ENCODE data around the gene SNX2.

SNX2 gene

DNA sequence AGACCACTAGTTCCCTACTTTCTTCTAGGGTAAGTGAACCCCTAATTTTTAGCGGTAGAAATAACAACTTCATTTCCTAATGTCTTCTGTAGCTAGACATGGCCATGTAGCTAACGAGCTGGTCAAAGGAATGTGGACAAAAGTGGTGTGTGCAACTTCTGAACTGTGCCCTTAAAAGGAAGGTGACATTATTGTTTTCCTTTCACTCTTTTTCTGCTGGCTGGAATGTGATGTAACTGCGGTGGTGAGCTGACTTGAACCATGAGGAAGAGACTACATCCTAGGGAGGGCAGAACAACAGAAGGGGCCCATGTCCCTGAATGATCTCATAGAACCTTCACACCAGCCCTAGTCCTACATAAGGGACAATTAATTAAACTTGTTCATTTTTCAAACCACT, 1.3 kb upstream of the SNX2 start:
- no peak for DNase-seq

DNA sequence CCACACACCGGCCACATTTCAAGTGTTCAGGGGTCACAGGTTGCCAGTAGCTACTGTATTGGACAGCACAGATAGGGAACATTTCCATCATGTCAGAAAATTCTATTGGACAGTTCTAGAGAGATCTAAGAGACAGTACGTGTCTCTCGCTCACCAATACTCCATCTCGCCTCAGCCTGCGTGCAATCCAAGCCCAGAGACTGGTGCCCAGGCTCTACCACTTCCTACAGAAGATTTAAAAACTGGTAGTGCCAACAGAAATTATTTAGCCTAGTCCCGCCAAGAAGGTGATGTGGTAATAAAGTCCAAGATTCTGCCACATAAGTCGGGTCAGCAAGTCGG, 390 bp upstream of the SNX2 start:
- no peak for DNase-seq

DNA sequence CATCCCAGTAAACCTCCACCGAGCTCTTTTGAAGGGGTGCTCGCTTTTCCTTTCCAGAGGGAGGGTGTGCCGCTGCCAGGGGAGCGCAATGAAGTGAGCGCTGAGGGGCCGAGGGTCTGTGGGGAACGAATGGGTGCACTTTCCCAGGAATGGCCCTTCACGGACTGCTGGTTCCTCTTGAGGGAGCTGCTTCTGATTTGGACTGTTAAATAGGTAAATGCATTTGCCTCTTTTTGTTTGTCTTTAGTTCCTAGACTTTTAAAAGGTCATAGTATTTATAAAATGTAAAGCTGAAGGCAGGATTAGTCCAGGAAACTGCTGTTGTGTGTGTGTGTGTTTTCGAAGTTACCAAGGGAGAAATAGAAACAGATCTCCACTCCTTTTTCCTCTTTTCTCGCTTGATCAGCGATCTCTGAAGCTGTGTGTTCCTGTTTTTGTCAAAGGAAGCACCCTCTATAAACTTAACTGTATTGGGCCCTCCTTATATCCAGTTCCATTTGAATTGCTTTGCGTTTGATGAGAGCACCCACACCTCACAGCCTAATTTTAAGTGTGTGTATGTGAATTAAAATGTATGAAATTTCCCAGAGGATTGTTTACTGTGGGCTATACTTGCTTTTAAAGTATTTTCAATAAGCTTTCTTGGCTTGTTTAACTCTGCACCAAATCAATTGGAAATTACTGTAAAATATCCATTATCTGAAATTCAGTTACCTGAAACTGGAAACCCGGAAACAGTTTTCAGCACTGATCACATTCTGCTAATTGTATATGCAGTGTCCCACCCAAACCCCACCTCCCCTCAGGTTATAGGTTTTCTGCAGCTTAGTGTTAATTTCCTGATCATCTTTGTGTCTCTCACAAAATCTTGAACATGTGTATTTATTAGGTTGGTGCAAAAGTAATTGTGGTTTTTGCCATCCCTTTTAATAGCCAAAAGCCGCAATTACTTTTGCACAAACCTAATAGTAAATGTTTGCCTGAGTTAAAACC, 966 bp downstream of the SNX2 start:
- peak; percentile 64 for DNase-seq

DNA sequence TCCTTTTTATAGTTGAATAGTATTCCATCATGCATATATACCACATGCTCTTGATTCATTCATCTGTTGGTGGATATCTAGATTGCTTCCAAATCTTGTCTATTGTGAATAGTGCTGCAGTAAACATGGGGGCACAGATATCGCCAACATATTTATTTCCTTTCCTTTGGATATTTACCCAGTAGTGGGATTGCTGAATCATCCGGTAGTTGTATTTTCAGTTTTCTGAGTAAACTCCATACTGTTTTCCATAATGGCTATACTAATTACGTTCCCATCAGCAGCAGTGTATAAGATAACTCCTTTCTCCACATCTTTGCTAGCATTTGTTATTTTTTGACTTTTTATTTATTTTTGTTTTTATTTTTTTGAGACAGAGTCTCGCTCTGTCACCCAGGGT, 3.3 kb downstream of the SNX2 start:
- DNase-seq: no peak

DNA sequence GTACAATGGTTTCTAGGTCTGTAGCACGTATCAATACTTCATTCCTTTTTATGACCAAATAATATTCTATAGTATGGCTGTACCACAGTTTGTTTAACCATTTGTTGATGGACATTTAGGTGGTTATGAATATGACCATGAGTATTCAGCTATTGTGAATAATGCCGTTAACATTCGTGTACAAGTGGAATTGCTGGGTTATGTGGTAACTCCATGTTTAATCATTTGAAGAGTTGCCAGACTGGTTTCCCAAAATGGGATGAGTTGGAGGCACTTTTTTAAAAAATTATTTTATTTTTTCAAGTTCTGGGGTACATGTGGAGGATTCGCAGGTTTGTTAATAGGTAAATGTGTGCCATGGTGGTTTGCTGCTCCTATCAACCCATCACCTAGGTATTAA, 4.6 kb downstream of the SNX2 start:
- no peak for DNase-seq

DNA sequence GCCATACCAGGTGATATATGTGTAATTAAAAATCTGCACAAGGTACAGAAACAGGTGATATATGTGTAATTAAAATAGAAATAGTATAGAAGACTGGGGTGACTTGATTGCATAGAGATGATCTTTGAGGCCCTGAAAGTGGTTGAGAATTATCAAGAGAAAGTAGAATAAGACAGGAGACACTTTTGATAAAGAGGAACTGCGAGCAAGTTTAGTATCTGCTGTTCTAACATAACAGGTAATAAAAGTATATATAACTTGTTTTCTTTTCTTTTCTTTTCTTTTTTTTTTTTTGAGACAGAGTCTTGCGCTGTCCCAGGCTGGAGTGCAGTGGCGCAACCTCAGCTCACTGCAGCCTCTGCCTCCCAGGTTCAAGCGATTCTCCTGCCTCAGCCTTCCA, 5.4 kb downstream of the SNX2 start:
- DNase-seq: no peak

DNA sequence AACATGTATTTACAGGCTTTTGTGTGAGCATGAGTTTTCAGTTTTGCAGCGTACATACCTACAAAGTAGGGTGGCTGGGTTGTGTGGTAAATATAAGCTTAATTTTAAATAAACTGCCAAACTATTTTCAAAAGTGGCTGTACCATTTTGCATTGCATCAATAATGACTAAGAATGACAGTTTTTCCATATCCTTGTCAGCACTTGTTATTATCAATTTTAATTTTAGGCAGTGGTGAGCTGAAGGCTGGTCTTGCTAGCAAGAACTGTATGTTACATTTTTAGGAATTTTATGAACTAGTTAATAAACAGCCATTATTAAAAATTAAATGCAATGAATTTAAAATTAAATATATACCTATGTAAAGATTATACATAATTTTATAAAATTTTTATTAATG, 6.6 kb downstream of the SNX2 start:
- DNase-seq: no peak

DNA sequence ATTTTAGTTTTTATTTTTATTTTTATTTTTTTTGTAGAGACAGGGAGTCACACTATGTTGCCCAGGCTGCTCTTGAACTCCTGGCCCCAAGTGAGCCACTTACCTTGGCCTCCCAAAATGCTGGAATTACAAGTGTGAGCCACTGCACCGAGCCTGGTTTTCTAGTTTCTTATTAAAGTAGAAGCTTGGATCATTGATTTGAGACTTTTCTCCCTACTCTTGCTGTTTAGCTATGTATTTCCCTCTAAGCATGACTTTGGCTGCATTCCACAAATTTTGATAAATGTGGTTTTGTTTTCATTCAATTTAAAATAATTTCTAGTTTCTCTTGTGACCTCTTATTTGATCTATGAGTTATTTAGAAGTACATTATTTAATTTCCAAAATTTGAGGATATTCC, 10.4 kb downstream of the SNX2 start:
- DNase-seq: no peak

DNA sequence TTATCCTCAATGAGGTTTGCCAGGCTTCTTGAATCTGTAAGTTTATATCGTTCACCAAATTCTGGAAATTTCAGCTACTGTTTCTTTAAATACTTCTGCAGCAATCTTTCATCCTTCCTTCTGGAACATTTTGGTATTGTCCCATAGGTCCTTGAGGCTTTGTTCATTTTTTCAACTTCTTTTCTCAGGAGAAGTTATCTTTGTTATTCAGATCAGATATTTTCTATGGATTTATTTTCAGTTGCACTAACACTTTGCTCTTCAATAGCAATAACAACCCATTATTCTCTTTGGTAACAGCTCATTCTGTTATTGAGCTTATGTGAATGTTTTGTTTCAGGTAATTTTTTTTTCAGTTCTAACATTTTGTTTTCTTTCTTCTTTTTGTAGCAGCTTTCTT, 13.5 kb downstream of the SNX2 start:
- no peak for DNase-seq

DNA sequence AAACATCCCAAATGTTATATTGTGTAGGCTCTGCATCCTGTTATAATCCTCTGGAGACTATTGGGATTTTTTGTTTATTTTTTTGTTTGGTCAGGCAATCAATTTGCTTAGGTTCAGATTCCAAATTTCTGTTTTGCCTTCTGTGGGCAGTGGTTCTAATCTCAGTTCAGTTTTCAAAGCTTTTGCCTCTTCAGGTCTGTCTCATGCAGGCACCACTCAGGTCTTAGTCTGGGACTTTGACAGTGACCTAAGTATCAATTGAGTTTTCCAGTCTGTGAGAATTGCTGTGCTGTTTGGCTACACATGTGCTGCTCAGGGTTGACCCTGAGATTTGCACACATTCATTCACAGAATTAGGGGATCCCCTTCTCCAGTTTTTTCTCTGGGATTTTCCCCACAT, 14.1 kb downstream of the SNX2 start:
- no peak for DNase-seq

DNA sequence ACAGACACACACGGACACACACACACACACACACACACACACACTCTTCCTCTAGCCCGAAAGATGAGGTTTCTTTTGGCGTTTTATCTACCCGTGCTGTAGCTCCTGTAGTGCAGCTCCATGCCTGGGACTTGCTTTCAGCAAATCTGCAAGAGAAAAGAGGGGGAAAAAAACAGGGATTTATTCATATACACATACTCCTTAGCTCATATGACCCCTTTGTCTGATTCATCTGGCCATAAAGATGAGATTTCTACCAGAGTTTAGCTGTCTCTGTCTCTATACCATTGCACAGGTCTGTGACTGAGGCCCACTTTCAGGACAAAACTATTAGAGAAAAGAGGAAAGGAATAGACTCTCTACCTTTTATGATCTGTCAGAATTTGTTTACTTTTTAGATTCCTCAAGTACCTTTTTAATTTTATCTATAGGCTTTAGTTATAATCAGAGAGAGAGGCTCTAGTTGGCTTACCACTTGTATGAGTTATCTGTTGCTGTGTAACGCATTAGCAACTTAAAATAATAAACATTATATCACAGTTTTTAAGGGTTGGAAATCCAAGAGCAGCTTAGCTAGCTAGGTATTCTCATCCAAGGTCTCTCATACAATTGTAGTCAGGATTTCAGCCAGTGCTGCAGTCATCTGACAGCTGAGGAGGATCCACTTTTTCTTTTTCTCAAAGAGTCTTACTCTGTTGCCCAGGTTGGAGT, 14.7 kb downstream of the SNX2 start:
- DNase-seq: no peak

DNA sequence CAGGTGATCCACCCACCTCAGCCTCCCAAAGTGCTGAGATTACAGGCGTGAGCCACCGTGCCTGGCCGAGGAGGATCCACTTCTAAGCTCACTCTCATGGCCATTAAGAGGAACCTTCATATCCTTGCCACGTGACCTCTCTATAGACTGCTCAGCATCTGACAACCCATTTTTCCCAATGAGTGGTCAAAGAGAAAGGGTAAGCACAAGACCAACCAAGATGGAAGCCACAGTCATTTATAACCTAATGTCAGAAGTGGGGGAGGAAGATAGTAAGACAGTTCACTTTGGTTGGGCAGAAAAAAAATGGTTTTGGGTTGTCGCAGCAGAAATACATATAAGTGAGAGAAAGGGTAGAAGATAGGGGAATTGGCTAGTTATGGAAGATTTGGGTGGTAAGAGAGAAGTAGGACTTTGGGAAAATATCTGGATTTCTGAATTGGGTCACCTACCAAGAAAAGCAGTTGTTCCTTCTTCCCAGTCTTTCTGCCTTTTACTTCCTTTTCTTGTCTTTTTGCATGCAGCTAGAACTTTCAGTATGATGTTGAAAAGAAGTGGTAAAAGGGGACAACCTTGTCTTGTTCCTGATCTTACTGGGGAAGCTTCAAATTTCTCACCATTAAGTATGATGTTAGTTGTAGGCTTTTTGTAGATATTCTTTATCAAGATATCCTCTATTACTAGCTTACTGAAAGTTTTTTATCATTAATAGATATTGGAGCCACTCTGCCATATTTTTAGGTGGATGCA, 15.6 kb downstream of the SNX2 start:
- DNase-seq: no peak

DNA sequence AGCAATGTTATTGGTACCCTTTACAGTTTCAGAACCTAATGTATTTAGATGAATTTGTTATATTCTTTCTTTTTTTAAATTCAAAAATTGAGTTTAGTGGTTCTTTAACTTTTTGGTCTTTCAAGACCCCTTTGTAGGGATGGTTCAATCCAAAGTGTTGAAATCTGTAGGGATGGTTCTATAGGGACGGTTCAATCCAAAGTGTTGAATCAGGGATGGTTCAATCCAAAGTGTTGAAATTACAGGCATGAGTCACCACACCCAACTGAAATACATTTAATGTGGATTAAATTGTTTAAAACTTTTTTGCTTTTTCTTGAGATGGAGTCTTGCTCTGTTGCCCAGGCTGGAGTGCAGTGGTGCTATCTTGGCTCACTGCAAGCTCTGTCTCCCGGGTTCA, 30.6 kb downstream of the SNX2 start:
- no peak for DNase-seq

DNA sequence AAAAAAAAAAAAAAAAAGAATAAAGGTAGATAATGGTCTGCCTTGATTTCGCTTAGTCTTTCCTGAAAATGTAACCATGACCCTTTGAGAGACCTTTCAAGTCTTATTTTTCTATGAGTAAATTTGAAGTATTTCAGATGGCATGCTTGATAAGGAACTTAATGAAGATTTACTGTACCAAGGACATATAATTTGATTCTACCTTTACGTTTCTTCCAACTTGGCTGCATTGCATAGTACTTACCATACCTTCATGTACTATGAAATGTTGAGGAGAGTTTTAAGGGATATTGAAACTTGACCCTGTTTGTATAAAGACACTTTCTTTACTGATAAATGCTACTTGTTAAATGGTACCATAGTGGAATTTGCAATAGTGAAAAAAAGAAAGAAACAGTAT, 35.5 kb downstream of the SNX2 start:
- DNase-seq: no peak

DNA sequence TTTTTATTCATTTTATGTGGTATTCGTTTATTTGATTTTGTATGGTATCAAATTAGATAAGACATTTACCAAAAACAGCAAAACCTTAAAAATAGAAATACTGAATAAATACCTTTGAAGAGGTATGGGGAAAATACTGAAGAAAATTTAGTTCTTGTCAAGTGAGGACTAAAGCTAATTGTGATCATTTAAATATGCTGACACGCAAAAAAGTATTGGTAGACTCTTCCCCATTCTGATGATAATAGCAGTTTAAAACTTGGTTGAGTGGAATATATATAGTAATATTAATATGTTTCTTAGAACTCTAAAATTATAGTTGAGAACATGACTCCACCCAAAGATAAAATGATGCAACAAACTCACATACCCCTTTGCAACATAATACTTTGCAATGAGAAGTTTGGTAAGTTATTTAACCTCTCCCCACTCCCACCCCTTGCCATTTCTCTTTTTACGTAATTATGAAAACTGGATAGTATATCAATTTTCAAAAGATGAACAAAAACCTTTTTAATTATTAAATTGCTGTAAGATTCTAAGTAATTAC, 40.4 kb downstream of the SNX2 start:
- no peak for DNase-seq

DNA sequence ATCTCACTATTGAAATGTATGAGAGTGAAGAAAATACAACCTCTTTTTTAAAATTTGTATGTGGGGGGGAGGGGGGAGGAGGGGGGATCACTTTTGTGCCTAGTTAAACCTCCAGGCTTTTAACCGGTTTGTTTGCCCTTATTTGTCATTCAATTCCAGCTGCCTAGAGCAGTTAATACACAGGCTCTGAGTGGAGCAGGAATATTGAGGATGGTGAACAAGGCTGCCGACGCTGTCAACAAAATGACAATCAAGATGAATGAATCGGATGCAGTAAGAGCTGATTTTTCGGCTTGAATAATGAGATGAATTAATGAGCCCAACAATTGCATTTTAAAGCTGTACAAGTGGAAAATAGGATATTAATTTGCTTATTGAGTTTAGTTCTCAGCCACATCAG, 41.9 kb downstream of the SNX2 start:
- peak; percentile 61 for DNase-seq

DNA sequence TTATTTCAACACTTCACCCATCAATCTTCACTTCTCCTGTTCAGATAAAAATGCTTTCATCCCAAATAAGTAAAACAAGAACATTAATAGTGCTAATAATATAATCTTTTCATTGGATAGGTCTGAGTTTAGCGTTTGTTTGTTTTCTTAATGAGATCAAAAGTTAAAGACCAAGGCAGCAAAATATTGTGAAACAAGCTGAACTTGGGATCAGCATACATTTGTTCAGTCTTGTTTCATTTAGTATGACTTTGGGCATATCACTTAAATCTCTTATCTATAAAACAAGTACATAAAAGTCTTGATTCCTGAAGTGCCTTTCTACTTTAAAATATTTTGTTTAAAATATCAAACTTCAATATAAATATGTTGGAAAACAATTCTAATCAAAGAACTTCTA, 57.1 kb downstream of the SNX2 start:
- no peak for DNase-seq

DNA sequence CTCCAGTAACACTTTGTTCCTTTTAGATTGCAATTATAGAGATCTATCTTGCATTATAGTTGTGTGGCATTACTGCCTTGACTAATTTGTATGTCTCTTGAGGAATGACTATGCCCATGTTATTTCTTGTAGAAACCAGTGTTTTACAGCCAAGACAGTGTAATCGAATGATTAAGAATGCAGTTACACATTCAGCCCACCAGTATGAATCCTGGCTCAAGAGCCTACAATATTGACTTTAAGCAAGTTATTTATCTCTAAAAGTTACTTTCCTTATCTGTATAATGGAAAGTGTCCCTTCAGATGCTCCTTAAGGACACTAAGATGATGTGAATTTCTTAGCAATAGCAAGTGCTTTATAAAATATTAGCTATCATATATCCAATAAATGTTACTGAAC, 60.8 kb downstream of the SNX2 start:
- no peak for DNase-seq

DNA sequence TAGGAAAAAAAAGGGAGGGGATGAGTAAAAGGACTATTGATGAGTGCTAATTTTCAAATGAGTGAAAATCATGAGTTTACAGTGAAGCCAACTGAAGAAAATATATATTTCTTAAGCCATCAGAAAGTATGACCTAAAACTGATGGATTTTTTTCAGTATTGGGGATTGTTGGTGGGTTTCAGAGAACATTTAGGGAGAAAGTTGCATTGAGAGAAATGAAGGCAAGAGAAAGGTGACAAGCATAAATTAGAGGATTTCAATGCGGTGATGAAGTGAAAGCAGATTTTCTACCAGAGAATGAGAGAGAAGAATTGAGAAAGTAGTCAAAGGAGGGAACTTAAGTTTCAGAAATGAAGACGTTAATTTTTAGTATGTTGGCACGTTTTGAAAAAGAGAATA, 62.1 kb downstream of the SNX2 start:
- no peak for DNase-seq

DNA sequence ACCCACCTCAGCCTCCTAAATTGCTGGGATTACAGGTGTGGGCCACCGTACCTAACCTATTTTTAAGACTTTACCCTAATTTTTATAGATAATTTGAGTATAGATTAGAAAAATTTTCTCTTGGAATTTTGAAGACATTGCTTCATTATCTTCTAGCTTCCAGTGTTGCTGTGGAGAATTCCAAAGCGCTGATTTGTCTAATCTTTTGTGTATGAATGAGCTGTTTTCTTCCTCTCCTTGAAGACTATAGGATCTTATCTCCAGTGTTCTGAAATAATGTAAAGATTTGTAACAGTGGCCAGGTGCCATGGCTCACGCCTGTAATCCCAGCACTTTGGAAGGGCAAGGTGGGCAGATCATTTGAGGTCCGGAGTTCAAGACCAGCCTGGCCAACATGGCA, 64.9 kb downstream of the SNX2 start:
- no peak for DNase-seq

DNA sequence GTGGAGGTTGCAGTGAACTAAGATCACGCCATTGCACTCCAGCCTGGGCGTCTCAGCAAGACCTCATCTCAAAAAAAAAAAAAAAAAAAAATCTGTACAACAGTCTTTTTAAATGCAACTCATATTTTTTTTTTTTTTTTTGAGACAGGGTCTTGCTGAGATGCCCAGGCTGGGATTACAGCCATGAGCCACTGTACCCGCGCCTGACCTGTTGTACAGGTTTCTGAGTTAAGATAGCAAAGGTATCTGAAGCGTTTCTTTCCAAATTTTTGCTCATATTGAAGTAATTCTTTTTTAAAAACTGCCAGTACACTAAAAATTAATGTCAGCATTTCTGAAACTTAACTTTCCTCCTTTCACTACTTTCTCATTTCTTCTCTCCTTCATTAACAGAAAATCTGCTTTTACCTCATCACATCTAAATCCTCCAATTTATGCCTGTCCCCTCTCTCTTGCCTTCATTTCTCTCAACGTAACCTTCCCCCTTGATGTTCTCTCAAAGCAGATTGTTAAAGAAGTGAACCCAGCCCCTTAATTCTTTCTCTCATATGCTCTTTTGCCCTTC, 67.2 kb downstream of the SNX2 start:
- DNase-seq: no peak

DNA sequence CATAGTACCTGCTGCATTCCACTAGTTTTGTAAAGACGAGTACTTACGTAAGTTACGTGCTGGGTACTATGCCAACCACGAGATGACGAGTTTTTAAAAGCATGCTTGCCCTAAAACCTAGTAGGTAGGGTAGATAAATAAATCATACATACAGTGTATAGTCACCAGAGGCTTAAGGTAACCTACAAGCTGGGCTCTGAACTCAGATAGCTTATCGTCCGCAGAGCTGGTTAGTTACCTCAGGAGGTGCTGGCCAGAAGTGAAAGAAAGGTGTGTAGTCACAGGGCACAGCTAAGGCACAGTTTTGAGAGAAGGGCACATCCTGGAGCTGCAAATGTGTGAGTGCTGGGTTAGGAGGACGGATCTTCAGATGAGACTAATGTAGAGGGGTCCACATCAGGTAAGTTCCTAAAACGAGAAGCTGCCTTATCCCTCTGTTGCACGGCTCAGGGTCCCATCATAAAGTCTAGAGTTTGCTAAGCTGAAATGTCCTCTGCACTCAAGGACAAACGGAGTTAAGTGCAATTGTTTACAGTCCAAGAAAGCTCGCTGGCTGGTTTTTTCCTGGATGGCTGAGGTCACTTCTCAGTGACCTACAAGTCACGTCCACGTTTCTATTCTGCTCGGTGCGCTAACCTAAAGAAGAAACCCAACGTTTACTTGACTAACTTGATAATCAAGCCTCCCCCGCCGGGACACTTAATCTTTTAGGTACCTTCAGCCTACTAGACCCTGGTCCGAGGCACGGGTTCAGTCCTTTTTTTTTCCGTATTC, 69.4 kb downstream of the SNX2 start:
- no peak for DNase-seq

DNA sequence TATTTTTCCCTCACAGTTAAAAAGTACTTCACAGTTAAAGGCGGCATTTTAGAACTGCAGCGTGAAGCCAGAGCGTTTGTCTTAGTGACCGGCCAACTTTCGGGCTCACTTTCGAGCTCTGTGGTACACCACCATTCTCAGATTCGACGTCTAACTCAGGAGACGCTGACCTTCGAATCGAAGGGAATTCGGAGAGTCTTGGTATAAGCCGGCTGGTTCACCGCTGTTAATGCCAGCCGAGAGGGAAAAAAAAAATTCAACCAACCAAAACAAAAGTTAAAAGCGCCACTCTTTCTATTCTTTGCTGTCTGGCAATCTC, 70.0 kb downstream of the SNX2 start:
- DNase-seq: no peak

All from NCI-H82 (cell line).